Panc1 (cell line): ENCODE data around the gene TMEM62. TPM values are rescaled to one million over a fixed set of nuclear protein-coding genes. Genes with fewer than 3 reads are reported as not detected.

Source experiments
- ATAC-seq: fragments of 200-7000 bp; cut with Tn5 transposase; 2 replicates; pipeline ENCODE4 v1.9.1; 2020; ENCODE audit warnings: mild to moderate bottlenecking, moderate library complexity
- BruUV-seq: library from RNA; stranded (reverse); fragments of 400-500 nt; replicated peaks from 2 replicates; lab custom pipeline; 2021; lab: Mats Ljungman, UMichigan
- CTCF ChIA-PET: fragments of 300-600 bp; sonication (Branson Sonifier 250); formaldehyde crosslinking; loops from one replicate; lab custom pipeline; 2022; ENCODE audit warnings: antibody characterized with exemption; lab: Charles Lee
- POLR2A ChIA-PET: fragments of 300-600 bp; sonication (Branson Sonifier 250); formaldehyde crosslinking; loops from one replicate; lab custom pipeline; 2022; ENCODE audit warnings: antibody characterized with exemption; lab: Charles Lee
- DNase-seq: peaks from one replicate; pipeline ENCODE4 v3.0.0-alpha.2; 2010; ENCODE audit warnings: low read depth, low spot score
- H3K27ac ChIP-seq: 2 replicates; pipeline ENCODE4 v1.5.1; 2011; ENCODE audit warnings: mild to moderate bottlenecking, low read length, inconsistent platforms
- H3K27me3 ChIP-seq: fragments of 200-500 bp; sonication (Bioruptor generic); 2 replicates; pipeline ENCODE4 v1.6.0; 2014; ENCODE audit warnings: low read length, inconsistent platforms; ENCODE audit not compliant: control insufficient read depth, insufficient read depth
- H3K36me3 ChIP-seq: fragments of 200-500 bp; sonication (Bioruptor generic); 2 replicates; pipeline ENCODE4 v1.5.1; 2014; ENCODE audit warnings: inconsistent platforms, mild to moderate bottlenecking, low read length, moderate library complexity; ENCODE audit not compliant: control insufficient read depth, insufficient read depth
- H3K4me1 ChIP-seq: 2 replicates; pipeline ENCODE4 v1.5.1; 2011; ENCODE audit warnings: inconsistent platforms, mild to moderate bottlenecking, low read length, moderate library complexity; ENCODE audit not compliant: control insufficient read depth, insufficient read depth
- H3K4me3 ChIP-seq, 2 experiments: 2 replicates each; pipeline ENCODE4 v1.5.1; 2011 to 2012; ENCODE audit warnings: low read depth in 2 of 2, low read length in 2 of 2, mild to moderate bottlenecking in 2 of 2, inconsistent platforms in 1 of 2, moderate library complexity in 1 of 2
- H3K9me3 ChIP-seq: fragments of 200-500 bp; sonication (Bioruptor generic); 2 replicates; pipeline ENCODE4 v1.5.1; 2014; ENCODE audit warnings: low read depth, mild to moderate bottlenecking, inconsistent platforms, low read length, moderate library complexity; ENCODE audit not compliant: control insufficient read depth, insufficient read depth
- POLR2AphosphoS5 ChIP-seq: IDR thresholded peaks from 2 replicates; pipeline ENCODE4 v1.6.1; 2012; ENCODE audit warnings: mild to moderate bottlenecking, low read depth, low read length, moderate library complexity
- REST ChIP-seq, 2 experiments: IDR thresholded peaks; 2 replicates each; pipeline ENCODE4 v1.6.1; 2011 to 2012; ENCODE audit warnings: low read depth in 2 of 2, control low read depth in 1 of 2, low read length in 1 of 2, mild to moderate bottlenecking in 1 of 2, moderate library complexity in 1 of 2; ENCODE audit not compliant: insufficient read depth in 1 of 2
- SIN3A ChIP-seq: IDR thresholded peaks from 2 replicates; pipeline ENCODE4 v1.6.1; 2012; ENCODE audit warnings: low read depth, mild to moderate bottlenecking, low read length, moderate library complexity, borderline replicate concordance; ENCODE audit not compliant: insufficient read depth
- TCF7L2 ChIP-seq: IDR thresholded peaks from 2 replicates; pipeline ENCODE4 v1.6.1; 2011; ENCODE audit warnings: mild to moderate bottlenecking, low read depth, low read length, inconsistent platforms
- in situ Hi-C: cut with HindIII; loops from 2 replicates; pipeline ENCODE4 v1.10.0; 2016; ENCODE audit warnings: low sequenced_read_pairs, low pct_unique_long_range_greater_than_20kb
- intact Hi-C: fragments of 100-400 bp; cut with micrococcal nuclease; formaldehyde crosslinking; loops from one replicate; pipeline ENCODE4 v1.10.0; 2022; ENCODE audit not compliant: unreplicated experiment
- total RNA-seq: library from RNA; stranded (reverse); gene quantifications from one replicate; pipeline ENCODE4 v1.2.1, GENCODE V29; 2021; ENCODE audit not compliant: unreplicated experiment
- TF ChIP-seq, protein P1 (sequence below): fragments of 450-650 bp; IDR thresholded peaks from 2 replicates; pipeline ENCODE4 v1.5.1; 2017; ENCODE audit warnings: mild to moderate bottlenecking

The TMEM62 gene
- total RNA-seq, 1 experiment from 2014 or later = 20.4 TPM

GRCh38 chr15:43185157-43186002, 52.0 kb downstream of the TMEM62 start, which contains the start of gene CCNDBP1:
TSS of gene CCNDBP1 (plus strand) at chr15:43185403. CDS start at chr15:43185499, 96 bp downstream.
- peak; percentile 46 for DNase-seq
- TF ChIP-seq POLR2AphosphoS5 (peak; percentile 93), REST (IDR thresholded peaks at IDR 0.05; ENCODE audit: insufficient read depth in 1 of 2, low read depth in 2 of 2, low read length in 1 of 2) (no peak), TCF7L2 (no peak), SIN3A (peak; percentile 99; the same call in 1 of the 2 replicates)
- TF ChIP-seq, protein P1, sequence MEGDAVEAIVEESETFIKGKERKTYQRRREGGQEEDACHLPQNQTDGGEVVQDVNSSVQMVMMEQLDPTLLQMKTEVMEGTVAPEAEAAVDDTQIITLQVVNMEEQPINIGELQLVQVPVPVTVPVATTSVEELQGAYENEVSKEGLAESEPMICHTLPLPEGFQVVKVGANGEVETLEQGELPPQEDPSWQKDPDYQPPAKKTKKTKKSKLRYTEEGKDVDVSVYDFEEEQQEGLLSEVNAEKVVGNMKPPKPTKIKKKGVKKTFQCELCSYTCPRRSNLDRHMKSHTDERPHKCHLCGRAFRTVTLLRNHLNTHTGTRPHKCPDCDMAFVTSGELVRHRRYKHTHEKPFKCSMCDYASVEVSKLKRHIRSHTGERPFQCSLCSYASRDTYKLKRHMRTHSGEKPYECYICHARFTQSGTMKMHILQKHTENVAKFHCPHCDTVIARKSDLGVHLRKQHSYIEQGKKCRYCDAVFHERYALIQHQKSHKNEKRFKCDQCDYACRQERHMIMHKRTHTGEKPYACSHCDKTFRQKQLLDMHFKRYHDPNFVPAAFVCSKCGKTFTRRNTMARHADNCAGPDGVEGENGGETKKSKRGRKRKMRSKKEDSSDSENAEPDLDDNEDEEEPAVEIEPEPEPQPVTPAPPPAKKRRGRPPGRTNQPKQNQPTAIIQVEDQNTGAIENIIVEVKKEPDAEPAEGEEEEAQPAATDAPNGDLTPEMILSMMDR = peak; percentile 69
- H3K36me3 ChIP-seq = peaks cover 4% of the 10 kb centered on the region; the same call in 1 of the 2 replicates
- peak within 1 kb of the TSS; percentile 60 to 99 for H3K4me3 ChIP-seq
- no peaks in the 10 kb centered on the region for H3K27me3 ChIP-seq
- ChIA-PET CTCF (interaction anchor here (0.7 kb wide), 1 partner anchor 111 kb away, joined by 3 read pairs; no protein-coding TSS in a partner anchor), POLR2A (no interaction called here)
- H3K27ac ChIP-seq = peak within 1 kb of the TSS; percentile 74
- in situ Hi-C loops = no loop called here
- intact Hi-C loops = no loop called here
- no TSS peak for BruUV-seq
- ATAC-seq = peak; percentile 99
- peaks cover 12% of the 10 kb centered on the region for H3K4me1 ChIP-seq
- no peaks in the 10 kb centered on the region for H3K9me3 ChIP-seq

DNA sequence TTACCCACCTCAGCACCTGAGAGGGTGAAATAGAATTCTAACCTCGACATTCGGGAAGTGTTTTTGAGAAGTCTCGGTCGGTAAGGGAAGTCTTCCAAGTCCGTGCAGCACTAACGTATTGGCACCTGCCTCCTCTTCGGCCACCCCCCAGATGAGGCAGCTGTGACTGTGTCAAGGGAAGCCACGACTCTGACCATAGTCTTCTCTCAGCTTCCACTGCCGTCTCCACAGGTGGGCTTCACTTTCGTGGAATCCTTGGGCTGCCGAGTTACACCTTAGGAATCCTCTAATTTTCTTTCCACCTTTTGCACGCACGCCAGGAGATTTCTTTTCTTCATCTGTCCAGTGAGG, 52.6 kb downstream of the TMEM62 start:
- POLR2A ChIA-PET = no interaction called here
- Histone ChIP-seq H3K9me3 (no peaks in the 10 kb centered on the region), H3K4me3 (peak overlapping the region; percentile 60 to 99), H3K4me1 (peaks cover 12% of the 10 kb centered on the region), H3K27me3 (no peaks in the 10 kb centered on the region), H3K36me3 (peaks cover 8% of the 10 kb centered on the region; the same call in 1 of the 2 replicates), H3K27ac (peak overlapping the region; percentile 74)
- intact Hi-C loops (no loop called here), in situ Hi-C loops (no loop called here)
- no TSS peak for BruUV-seq
- CTCF ChIA-PET = no interaction called here
- ATAC-seq (peak; percentile 32), DNase-seq (no peak)
- TF ChIP-seq POLR2AphosphoS5 = no peak
- no peak for TF ChIP-seq REST (IDR thresholded peaks at IDR 0.05; ENCODE audit: insufficient read depth in 1 of 2, low read depth in 2 of 2, low read length in 1 of 2)
- TF ChIP-seq SIN3A = no peak
- no peak for TF ChIP-seq TCF7L2
- TF ChIP-seq, protein P1 = peak; percentile 26; the same call in 1 of the 2 replicates
